ENCODE data around the gene GPX4. TPM values are rescaled to one million over a fixed set of nuclear protein-coding genes. Genes with fewer than 3 reads are reported as not detected.

The GPX4 gene
- total RNA-seq, 1 donor from 2014 or later = 289 TPM

GRCh38 chr19:1097810-1098176, 6.0 kb upstream of the GPX4 start:
- Histone ChIP-seq H2AFZ (replicated peaks) (no peak overlapping the region), H3K9me3 (ENCODE audit: low read depth) (no peaks in the 10 kb centered on the region), H4K20me1 (ENCODE audit: low read depth) (peaks cover 22% of the 10 kb centered on the region), H3K27ac (no peak overlapping the region), H3K36me3 (no peaks in the 10 kb centered on the region), H3K9ac (no peak overlapping the region), H3K4me3 (no peak overlapping the region), H3K4me1 (peaks cover 4% of the 10 kb centered on the region), H3K4me2 (no peak overlapping the region), H3K27me3 (no peaks in the 10 kb centered on the region), H3K79me2 (ENCODE audit: low read depth) (peaks cover 23% of the 10 kb centered on the region), H3F3A (ENCODE audit: low read depth) (peaks cover 15% of the 10 kb centered on the region)
- Mint-ChIP-seq H3K9me3 (no peaks in the 10 kb centered on the region), H3K36me3 (no peaks in the 10 kb centered on the region), H3K4me3 (peak overlapping the region; percentile 34), H3K27me3 (ENCODE audit: insufficient read depth, low read depth) (peaks cover 8% of the 10 kb centered on the region), H3K4me1 (peaks cover 33% of the 10 kb centered on the region), H3K27ac (peak overlapping the region; percentile 51)
- no peak for TF ChIP-seq EZH2phosphoT487 (IDR thresholded peaks at IDR 0.05)
- TF ChIP-seq EZH2 (IDR thresholded peaks at IDR 0.05) = no peak
- TF ChIP-seq CTCF (IDR thresholded peaks at IDR 0.05) = no peak
- no peak for DNase-seq (ENCODE audit: low spot score)

- Histone ChIP-seq H3K36me3 (no peaks in the 10 kb centered on the region), H3K9me3 (ENCODE audit: low read depth) (no peaks in the 10 kb centered on the region), H2AFZ (replicated peaks) (no peak overlapping the region), H3K4me1 (peaks cover 4% of the 10 kb centered on the region), H3K9ac (no peak overlapping the region), H3F3A (ENCODE audit: low read depth) (peaks cover 21% of the 10 kb centered on the region), H3K79me2 (ENCODE audit: low read depth) (peaks cover 17% of the 10 kb centered on the region), H4K20me1 (ENCODE audit: low read depth) (peaks cover 16% of the 10 kb centered on the region), H3K27me3 (no peaks in the 10 kb centered on the region), H3K4me3 (no peak overlapping the region), H3K27ac (no peak overlapping the region), H3K4me2 (no peak overlapping the region)
- Mint-ChIP-seq H3K4me1 (peaks cover 36% of the 10 kb centered on the region), H3K9me3 (no peaks in the 10 kb centered on the region), H3K27ac (peak overlapping the region; percentile 70), H3K36me3 (no peaks in the 10 kb centered on the region), H3K27me3 (ENCODE audit: insufficient read depth, low read depth) (peaks cover 13% of the 10 kb centered on the region), H3K4me3 (peak overlapping the region; percentile 34)
- no peak for TF ChIP-seq EZH2 (IDR thresholded peaks at IDR 0.05)
- no peak for TF ChIP-seq CTCF (IDR thresholded peaks at IDR 0.05)
- TF ChIP-seq EZH2phosphoT487 (IDR thresholded peaks at IDR 0.05) = no peak
- no peak for DNase-seq (ENCODE audit: low spot score)
Measured at GRCh38 chr19:1098177-1099051, 5.4 kb upstream of the GPX4 start.

- Mint-ChIP-seq H3K4me3 (no peak overlapping the region), H3K27ac (no peak overlapping the region), H3K36me3 (no peaks in the 10 kb centered on the region), H3K4me1 (peaks cover 30% of the 10 kb centered on the region), H3K27me3 (ENCODE audit: insufficient read depth, low read depth) (peaks cover 13% of the 10 kb centered on the region), H3K9me3 (no peaks in the 10 kb centered on the region)
- Histone ChIP-seq H3K79me2 (ENCODE audit: low read depth) (peaks cover 16% of the 10 kb centered on the region), H2AFZ (replicated peaks) (no peak overlapping the region), H3F3A (ENCODE audit: low read depth) (peaks cover 37% of the 10 kb centered on the region), H3K4me2 (no peak overlapping the region), H4K20me1 (ENCODE audit: low read depth) (peaks cover 16% of the 10 kb centered on the region), H3K27ac (no peak overlapping the region), H3K4me3 (no peak overlapping the region), H3K27me3 (no peaks in the 10 kb centered on the region), H3K9me3 (ENCODE audit: low read depth) (no peaks in the 10 kb centered on the region), H3K9ac (no peak overlapping the region), H3K4me1 (peaks cover 8% of the 10 kb centered on the region), H3K36me3 (no peaks in the 10 kb centered on the region)
- DNase-seq (ENCODE audit: low spot score) = no peak
- TF ChIP-seq EZH2phosphoT487 (IDR thresholded peaks at IDR 0.05) (no peak), EZH2 (IDR thresholded peaks at IDR 0.05) (no peak), CTCF (IDR thresholded peaks at IDR 0.05) (no peak)
Measured at GRCh38 chr19:1101337-1101698, 2.5 kb upstream of the GPX4 start.

Data from neural progenitor cell (in vitro differentiated cells).